Cardiac muscle cell (in vitro differentiated cells and primary cell): Measurements from ENCODE around the gene MPZL1. TPM values are rescaled to one million over a fixed set of nuclear protein-coding genes. Genes with fewer than 3 reads are reported as not detected.

Experiments used
- DNase-seq, 2 donors: peaks; one replicate each; pipeline versions ENCODE4 v3.0.0 to v3.0.0-alpha.2; 2010 to 2017; ENCODE audit warnings: low read depth in 1 of 2, low spot score in 1 of 2
- H3K27ac ChIP-seq: fragments of 200-600 bp; sonication (generic); 2 replicates; pipeline ENCODE4 v1.5.1; 2016
- H3K27me3 ChIP-seq: fragments of 200-600 bp; sonication (generic); 2 replicates; pipeline ENCODE4 v1.6.0; 2016; ENCODE audit warnings: control low read depth
- H3K36me3 ChIP-seq: fragments of 200-600 bp; sonication (generic); 2 replicates; pipeline ENCODE4 v1.5.1; 2016; ENCODE audit warnings: control low read depth
- H3K4me1 ChIP-seq: fragments of 200-600 bp; sonication (generic); 2 replicates; pipeline ENCODE4 v1.8.1; 2017; ENCODE audit warnings: low read depth, mild to moderate bottlenecking, mixed run types
- H3K4me3 ChIP-seq: fragments of 200-600 bp; sonication (generic); 2 replicates; pipeline ENCODE4 v1.5.1; 2016; ENCODE audit warnings: mild to moderate bottlenecking
- H3K9me3 ChIP-seq: fragments of 200-600 bp; sonication (generic); 2 replicates; pipeline ENCODE4 v1.5.1; 2017; ENCODE audit warnings: low read depth, mild to moderate bottlenecking, control low read depth
- polyA plus RNA-seq: library from polyadenylated mRNA; unstranded; fragments of >200 nt; fragmentation: Nextera tagmentation; extraction: Ambion mirVana; gene quantifications from 2 replicates; pipeline ENCODE4 v1.2.1, GENCODE V29; 2016
- total RNA-seq: library from RNA; depleted of rRNA; stranded (reverse); fragments of >200 nt; gene quantifications from 2 replicates; pipeline ENCODE4 v1.2.3, GENCODE V29; 2016
- TF ChIP-seq, protein P1 (sequence below): IDR thresholded peaks from 2 replicates; pipeline ENCODE4 v1.5.1; 2012; ENCODE audit warnings: low read depth, mild to moderate bottlenecking, low read length

MPZL1 gene
- total and polyA plus RNA-seq, 2 experiments from 2014 or later: 107 to 114 TPM

DNA sequence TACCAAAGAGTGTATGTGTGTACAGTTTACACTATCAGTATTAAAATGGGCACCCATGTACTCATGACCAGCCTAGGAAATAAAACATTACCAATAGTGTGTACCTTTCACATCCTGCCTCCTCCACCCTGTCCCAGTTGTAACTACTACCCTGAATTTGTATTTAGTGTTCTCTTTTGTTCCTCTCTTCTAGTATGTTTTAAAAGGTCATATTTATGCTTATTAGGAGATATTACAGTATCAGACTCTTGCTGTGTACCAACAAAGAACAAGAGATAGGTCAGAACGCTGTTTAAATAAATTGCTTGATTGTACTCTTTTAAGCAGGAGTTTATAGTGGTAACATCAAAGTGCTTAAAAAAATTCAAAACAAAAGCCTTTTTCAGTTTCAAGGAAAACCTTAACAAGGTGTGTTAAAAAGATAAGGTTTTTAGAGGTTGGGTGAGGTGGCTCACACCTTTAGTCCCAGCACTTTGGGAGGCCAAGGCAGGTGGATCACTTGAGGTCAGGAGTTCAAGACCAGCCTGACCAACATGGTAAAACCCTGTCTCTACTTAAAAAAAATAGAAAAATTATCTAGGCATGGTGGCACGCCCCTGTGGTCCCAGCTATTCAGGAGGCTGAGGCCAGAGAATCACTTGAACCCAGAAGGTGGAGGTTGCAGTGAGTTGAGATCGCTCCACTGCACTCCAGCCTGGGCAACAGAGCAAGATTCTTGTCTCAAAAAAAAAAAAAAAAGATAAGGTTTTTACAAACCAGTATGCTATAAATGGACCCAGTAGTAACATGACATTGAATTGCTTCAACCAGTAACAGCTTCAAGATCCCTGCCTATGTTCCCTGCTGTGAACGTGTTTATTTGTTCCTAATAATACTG is 35.9 kb downstream of the MPZL1 start:
- TF ChIP-seq, protein P1, sequence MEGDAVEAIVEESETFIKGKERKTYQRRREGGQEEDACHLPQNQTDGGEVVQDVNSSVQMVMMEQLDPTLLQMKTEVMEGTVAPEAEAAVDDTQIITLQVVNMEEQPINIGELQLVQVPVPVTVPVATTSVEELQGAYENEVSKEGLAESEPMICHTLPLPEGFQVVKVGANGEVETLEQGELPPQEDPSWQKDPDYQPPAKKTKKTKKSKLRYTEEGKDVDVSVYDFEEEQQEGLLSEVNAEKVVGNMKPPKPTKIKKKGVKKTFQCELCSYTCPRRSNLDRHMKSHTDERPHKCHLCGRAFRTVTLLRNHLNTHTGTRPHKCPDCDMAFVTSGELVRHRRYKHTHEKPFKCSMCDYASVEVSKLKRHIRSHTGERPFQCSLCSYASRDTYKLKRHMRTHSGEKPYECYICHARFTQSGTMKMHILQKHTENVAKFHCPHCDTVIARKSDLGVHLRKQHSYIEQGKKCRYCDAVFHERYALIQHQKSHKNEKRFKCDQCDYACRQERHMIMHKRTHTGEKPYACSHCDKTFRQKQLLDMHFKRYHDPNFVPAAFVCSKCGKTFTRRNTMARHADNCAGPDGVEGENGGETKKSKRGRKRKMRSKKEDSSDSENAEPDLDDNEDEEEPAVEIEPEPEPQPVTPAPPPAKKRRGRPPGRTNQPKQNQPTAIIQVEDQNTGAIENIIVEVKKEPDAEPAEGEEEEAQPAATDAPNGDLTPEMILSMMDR: no peak
- Histone ChIP-seq H3K36me3 (no peaks in the 10 kb centered on the region), H3K4me1 (peaks cover 39% of the 10 kb centered on the region), H3K27me3 (no peaks in the 10 kb centered on the region), H3K9me3 (no peaks in the 10 kb centered on the region), H3K4me3 (no peak overlapping the region), H3K27ac (peak overlapping the region; percentile 25)
- no peak for DNase-seq

DNA sequence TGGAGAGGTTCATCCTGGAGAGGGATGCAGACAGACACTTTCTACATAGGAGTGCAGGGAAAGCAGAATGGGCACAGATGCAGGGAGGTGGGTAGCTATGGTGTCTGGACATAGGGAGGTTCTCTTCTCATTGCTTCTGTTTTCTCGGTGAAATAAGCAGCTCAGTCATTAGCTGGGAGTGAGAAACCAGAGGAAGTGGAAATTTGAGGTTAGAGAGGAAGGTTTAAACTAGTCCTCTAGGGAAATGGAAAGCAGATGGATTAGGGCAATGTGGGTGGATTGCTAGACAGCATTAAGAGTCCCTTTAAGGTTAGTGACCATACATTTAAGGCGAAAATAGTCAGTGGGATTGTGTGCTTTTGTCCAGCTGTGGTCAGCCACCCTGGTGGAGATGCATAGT is 39.6 kb downstream of the MPZL1 start:
- peaks cover 6% of the 10 kb centered on the region for H3K36me3 ChIP-seq
- no peak overlapping the region for H3K27ac ChIP-seq
- TF ChIP-seq, protein P1: no peak
- no peak overlapping the region for H3K4me3 ChIP-seq
- no peak for DNase-seq
- H3K9me3 ChIP-seq: no peaks in the 10 kb centered on the region
- H3K27me3 ChIP-seq: no peaks in the 10 kb centered on the region
- peaks cover 23% of the 10 kb centered on the region for H3K4me1 ChIP-seq

GRCh38 chr1:167762061-167762746 is 40.4 kb downstream of the MPZL1 start:
- H3K36me3 ChIP-seq: peaks cover 6% of the 10 kb centered on the region
- H3K4me1 ChIP-seq: peaks cover 15% of the 10 kb centered on the region
- no peak overlapping the region for H3K27ac ChIP-seq
- no peaks in the 10 kb centered on the region for H3K9me3 ChIP-seq
- no peak overlapping the region for H3K4me3 ChIP-seq
- DNase-seq: no peak
- TF ChIP-seq, protein P1: no peak
- no peaks in the 10 kb centered on the region for H3K27me3 ChIP-seq

DNA sequence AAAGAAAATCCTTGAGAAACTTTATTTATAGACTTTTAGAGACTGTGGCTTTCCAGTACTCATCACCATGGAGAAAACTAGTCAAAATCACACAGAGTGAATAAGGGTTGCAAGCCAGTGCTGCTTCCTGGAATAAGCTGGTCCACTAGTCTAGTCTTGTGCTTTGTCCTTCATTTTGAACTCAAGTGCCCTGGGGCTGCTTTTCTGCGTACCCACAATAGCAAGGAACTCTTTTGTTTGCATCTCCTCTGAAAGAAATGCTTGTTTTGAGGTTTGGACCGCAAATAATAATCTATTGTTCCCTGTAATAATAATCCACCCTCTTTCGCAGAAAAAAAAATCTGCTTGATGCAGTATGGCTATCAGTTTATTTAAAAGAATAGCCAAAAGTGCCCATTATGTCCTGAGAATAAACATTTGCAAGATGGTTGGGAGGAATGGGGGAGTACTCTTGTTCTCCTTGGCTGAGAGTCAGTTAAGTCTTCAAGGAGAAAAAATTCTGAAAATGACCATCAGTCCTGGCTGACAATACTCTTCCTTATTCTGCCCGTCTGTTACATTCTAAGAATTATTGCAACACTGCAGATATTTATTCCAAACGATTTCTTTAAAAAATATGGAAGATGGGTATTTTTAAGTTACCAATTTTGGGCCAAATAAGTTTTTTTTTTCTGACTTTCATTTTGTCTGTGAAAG is 41.9 kb downstream of the MPZL1 start:
- Histone ChIP-seq H3K36me3 (peaks cover 12% of the 10 kb centered on the region), H3K4me1 (peaks cover 9% of the 10 kb centered on the region), H3K27ac (no peak overlapping the region)

More for the DNA sequence above, 41.9 kb downstream of the MPZL1 start:
- Histone ChIP-seq H3K4me3 (no peak overlapping the region), H3K27me3 (no peaks in the 10 kb centered on the region), H3K9me3 (no peaks in the 10 kb centered on the region)
- TF ChIP-seq, protein P1: no peak
- DNase-seq: peak in 1 of 2 donors; percentile 75
